Panc1 (cell line): ENCODE data around the gene ITGA8. TPM values are rescaled to one million over a fixed set of nuclear protein-coding genes. Genes with fewer than 3 reads are reported as not detected.

Experiments used
- ATAC-seq: fragments of 200-7000 bp; cut with Tn5 transposase; 2 replicates; pipeline ENCODE4 v1.9.1; 2020; ENCODE audit warnings: mild to moderate bottlenecking, moderate library complexity
- BruUV-seq: library from RNA; stranded (reverse); fragments of 400-500 nt; replicated peaks from 2 replicates; lab custom pipeline; 2021; lab: Mats Ljungman, UMichigan
- CTCF ChIA-PET: fragments of 300-600 bp; sonication (Branson Sonifier 250); formaldehyde crosslinking; loops from one replicate; lab custom pipeline; 2022; ENCODE audit warnings: antibody characterized with exemption; lab: Charles Lee
- POLR2A ChIA-PET: fragments of 300-600 bp; sonication (Branson Sonifier 250); formaldehyde crosslinking; loops from one replicate; lab custom pipeline; 2022; ENCODE audit warnings: antibody characterized with exemption; lab: Charles Lee
- DNase-seq: peaks from one replicate; pipeline ENCODE4 v3.0.0-alpha.2; 2010; ENCODE audit warnings: low read depth, low spot score
- H3K27ac ChIP-seq: 2 replicates; pipeline ENCODE4 v1.5.1; 2011; ENCODE audit warnings: mild to moderate bottlenecking, low read length, inconsistent platforms
- H3K27me3 ChIP-seq: fragments of 200-500 bp; sonication (Bioruptor generic); 2 replicates; pipeline ENCODE4 v1.6.0; 2014; ENCODE audit warnings: low read length, inconsistent platforms; ENCODE audit not compliant: control insufficient read depth, insufficient read depth
- H3K36me3 ChIP-seq: fragments of 200-500 bp; sonication (Bioruptor generic); 2 replicates; pipeline ENCODE4 v1.5.1; 2014; ENCODE audit warnings: inconsistent platforms, mild to moderate bottlenecking, low read length, moderate library complexity; ENCODE audit not compliant: control insufficient read depth, insufficient read depth
- H3K4me1 ChIP-seq: 2 replicates; pipeline ENCODE4 v1.5.1; 2011; ENCODE audit warnings: inconsistent platforms, mild to moderate bottlenecking, low read length, moderate library complexity; ENCODE audit not compliant: control insufficient read depth, insufficient read depth
- H3K4me3 ChIP-seq, 2 experiments: 2 replicates each; pipeline ENCODE4 v1.5.1; 2011 to 2012; ENCODE audit warnings: low read depth in 2 of 2, low read length in 2 of 2, mild to moderate bottlenecking in 2 of 2, inconsistent platforms in 1 of 2, moderate library complexity in 1 of 2
- H3K9me3 ChIP-seq: fragments of 200-500 bp; sonication (Bioruptor generic); 2 replicates; pipeline ENCODE4 v1.5.1; 2014; ENCODE audit warnings: low read depth, mild to moderate bottlenecking, inconsistent platforms, low read length, moderate library complexity; ENCODE audit not compliant: control insufficient read depth, insufficient read depth
- CTCF ChIP-seq: fragments of 450-650 bp; IDR thresholded peaks from 2 replicates; pipeline ENCODE4 v1.5.1; 2017; ENCODE audit warnings: mild to moderate bottlenecking
- POLR2AphosphoS5 ChIP-seq: IDR thresholded peaks from 2 replicates; pipeline ENCODE4 v1.6.1; 2012; ENCODE audit warnings: mild to moderate bottlenecking, low read depth, low read length, moderate library complexity
- REST ChIP-seq, 2 experiments: IDR thresholded peaks; 2 replicates each; pipeline ENCODE4 v1.6.1; 2011 to 2012; ENCODE audit warnings: low read depth in 2 of 2, control low read depth in 1 of 2, low read length in 1 of 2, mild to moderate bottlenecking in 1 of 2, moderate library complexity in 1 of 2; ENCODE audit not compliant: insufficient read depth in 1 of 2
- SIN3A ChIP-seq: IDR thresholded peaks from 2 replicates; pipeline ENCODE4 v1.6.1; 2012; ENCODE audit warnings: low read depth, mild to moderate bottlenecking, low read length, moderate library complexity, borderline replicate concordance; ENCODE audit not compliant: insufficient read depth
- TCF7L2 ChIP-seq: IDR thresholded peaks from 2 replicates; pipeline ENCODE4 v1.6.1; 2011; ENCODE audit warnings: mild to moderate bottlenecking, low read depth, low read length, inconsistent platforms
- in situ Hi-C: cut with HindIII; loops from 2 replicates; pipeline ENCODE4 v1.10.0; 2016; ENCODE audit warnings: low sequenced_read_pairs, low pct_unique_long_range_greater_than_20kb
- intact Hi-C: fragments of 100-400 bp; cut with micrococcal nuclease; formaldehyde crosslinking; loops from one replicate; pipeline ENCODE4 v1.10.0; 2022; ENCODE audit not compliant: unreplicated experiment
- total RNA-seq: library from RNA; stranded (reverse); gene quantifications from one replicate; pipeline ENCODE4 v1.2.1, GENCODE V29; 2021; ENCODE audit not compliant: unreplicated experiment

Gene ITGA8
- total RNA-seq, 1 experiment from 2014 or later, result 0.18 TPM

- ATAC-seq (no peak), DNase-seq (no peak)
- in situ Hi-C loops, result no loop called here
- Histone ChIP-seq H3K27me3 (no peaks in the 10 kb centered on the region), H3K4me1 (no peaks in the 10 kb centered on the region), H3K36me3 (no peaks in the 10 kb centered on the region), H3K27ac (no peak overlapping the region), H3K4me3 (no peak overlapping the region), H3K9me3 (no peaks in the 10 kb centered on the region)
- POLR2A ChIA-PET, result no interaction called here
- no peak for TF ChIP-seq TCF7L2
- TF ChIP-seq SIN3A, result no peak
- no peak for TF ChIP-seq REST (IDR thresholded peaks at IDR 0.05; ENCODE audit: insufficient read depth in 1 of 2, low read depth in 2 of 2, low read length in 1 of 2)
- TF ChIP-seq POLR2AphosphoS5, result no peak
- TF ChIP-seq CTCF, result no peak
- BruUV-seq, result no TSS peak
- intact Hi-C loops, result no loop called here
- CTCF ChIA-PET, result no interaction called here
Measured at GRCh38 chr10:15570738-15571339, 148.9 kb downstream of the ITGA8 start.

GRCh38 chr10:15567952-15568351 is 151.8 kb downstream of the ITGA8 start:
- no peaks in the 10 kb centered on the region for H3K9me3 ChIP-seq
- H3K4me3 ChIP-seq, result no peak overlapping the region
- no peak for ATAC-seq
- no peaks in the 10 kb centered on the region for H3K36me3 ChIP-seq
- TF ChIP-seq REST (IDR thresholded peaks at IDR 0.05; ENCODE audit: insufficient read depth in 1 of 2, low read depth in 2 of 2, low read length in 1 of 2) (no peak), SIN3A (no peak), TCF7L2 (no peak), CTCF (no peak), POLR2AphosphoS5 (no peak)
- in situ Hi-C loops (no loop called here), intact Hi-C loops (no loop called here)
- DNase-seq, result no peak
- H3K4me1 ChIP-seq, result no peaks in the 10 kb centered on the region
- ChIA-PET POLR2A (no interaction called here), CTCF (no interaction called here)
- no peaks in the 10 kb centered on the region for H3K27me3 ChIP-seq
- no peak overlapping the region for H3K27ac ChIP-seq
- BruUV-seq, result no TSS peak
